Chondrocyte (in vitro differentiated cells): ENCODE measurements around the gene JADE1. TPM values are rescaled to one million over a fixed set of nuclear protein-coding genes. Genes with fewer than 3 reads are reported as not detected.

Source experiments
- DNase-seq: peaks from one replicate; pipeline ENCODE4 v3.0.0; 2021; ENCODE audit warnings: mixed read lengths, low spot score
- H3K27ac Mint-ChIP-seq: one replicate; pipeline ENCODE4 v1.8.0; 2021; ENCODE audit warnings: mild to moderate bottlenecking, moderate library complexity, mixed read lengths; ENCODE audit not compliant: unreplicated experiment
- H3K27me3 Mint-ChIP-seq: 2 replicates; pipeline ENCODE4 v1.8.0; 2021; ENCODE audit warnings: low read depth, mixed read lengths
- H3K36me3 Mint-ChIP-seq: 2 replicates; pipeline ENCODE4 v1.8.0; 2021; ENCODE audit warnings: low read depth, mixed read lengths
- H3K4me1 Mint-ChIP-seq: 2 replicates; pipeline ENCODE4 v1.8.0; 2021; ENCODE audit warnings: low read depth, mild to moderate bottlenecking, mixed read lengths
- H3K4me3 Mint-ChIP-seq: one replicate; pipeline ENCODE4 v1.8.0; 2021; ENCODE audit warnings: mild to moderate bottlenecking, moderate library complexity, mixed read lengths; ENCODE audit not compliant: unreplicated experiment
- H3K9me3 Mint-ChIP-seq: 2 replicates; pipeline ENCODE4 v1.8.0; 2021; ENCODE audit warnings: low read depth, mixed read lengths
- CTCF ChIP-seq: fragments of 200-600 bp; sonication (generic); IDR thresholded peaks from 2 replicates; pipeline ENCODE4 v1.5.0; 2021; ENCODE audit warnings: antibody characterized with exemption, mild to moderate bottlenecking, moderate library complexity
- total RNA-seq: library from RNA; stranded (reverse); gene quantifications from 3 replicates; pipeline ENCODE4 v1.2.1, GENCODE V29; 2021

Gene JADE1
- total RNA-seq, 1 donor from 2014 or later = 34.0 TPM

DNA sequence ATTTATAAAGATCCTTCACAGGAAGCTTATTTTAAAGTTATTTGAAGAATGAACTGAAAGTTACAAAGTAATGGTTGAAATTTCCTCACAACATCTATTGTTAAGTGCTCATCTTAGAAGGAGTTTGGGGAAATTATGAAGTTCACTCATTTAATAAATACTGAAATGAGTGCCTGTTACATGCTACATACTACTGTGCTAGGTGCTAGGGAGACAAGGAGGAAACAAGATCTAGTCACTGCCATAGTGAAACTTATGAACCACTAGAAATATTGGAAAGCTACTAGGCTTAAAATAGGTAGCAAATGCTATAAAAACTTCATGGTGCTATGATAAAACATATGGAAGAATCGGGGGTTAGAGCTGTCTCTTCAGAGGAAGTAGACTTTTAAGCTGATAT is 97.1 kb downstream of the JADE1 start:
- no peak overlapping the region for H3K27ac Mint-ChIP-seq
- no peak for TF ChIP-seq CTCF
- H3K27me3 Mint-ChIP-seq = no peaks in the 10 kb centered on the region
- no peak overlapping the region for H3K4me3 Mint-ChIP-seq
- no peak for DNase-seq
- no peaks in the 10 kb centered on the region for H3K36me3 Mint-ChIP-seq
- no peaks in the 10 kb centered on the region for H3K9me3 Mint-ChIP-seq
- H3K4me1 Mint-ChIP-seq = peaks cover 5% of the 10 kb centered on the region

- no peak overlapping the region for H3K27ac Mint-ChIP-seq
- H3K36me3 Mint-ChIP-seq = no peaks in the 10 kb centered on the region
- DNase-seq = no peak
- H3K4me3 Mint-ChIP-seq = no peak overlapping the region
- TF ChIP-seq CTCF = no peak
- H3K27me3 Mint-ChIP-seq = no peaks in the 10 kb centered on the region
- peaks cover 6% of the 10 kb centered on the region for H3K4me1 Mint-ChIP-seq
- H3K9me3 Mint-ChIP-seq = no peaks in the 10 kb centered on the region
Observed at GRCh38 chr4:128907981-128908380, 98.5 kb downstream of the JADE1 start.

GRCh38 chr4:128908735-128909134 is 99.2 kb downstream of the JADE1 start:
- TF ChIP-seq CTCF = no peak
- H3K36me3 Mint-ChIP-seq = no peaks in the 10 kb centered on the region
- H3K9me3 Mint-ChIP-seq = no peaks in the 10 kb centered on the region
- no peak overlapping the region for H3K4me3 Mint-ChIP-seq
- H3K4me1 Mint-ChIP-seq = peaks cover 11% of the 10 kb centered on the region
- DNase-seq = no peak
- H3K27me3 Mint-ChIP-seq = no peaks in the 10 kb centered on the region
- no peak overlapping the region for H3K27ac Mint-ChIP-seq

- TF ChIP-seq CTCF = no peak
- Mint-ChIP-seq H3K27me3 (no peaks in the 10 kb centered on the region), H3K27ac (no peak overlapping the region), H3K4me1 (peaks cover 6% of the 10 kb centered on the region), H3K9me3 (no peaks in the 10 kb centered on the region), H3K36me3 (no peaks in the 10 kb centered on the region), H3K4me3 (no peak overlapping the region)
- DNase-seq = no peak
Observed at GRCh38 chr4:128913228-128913627, 103.7 kb downstream of the JADE1 start.

GRCh38 chr4:128915544-128915943 is 106.0 kb downstream of the JADE1 start:
- Mint-ChIP-seq H3K36me3 (peaks cover 6% of the 10 kb centered on the region), H3K27ac (no peak overlapping the region), H3K27me3 (no peaks in the 10 kb centered on the region), H3K4me3 (no peak overlapping the region), H3K9me3 (peaks cover 8% of the 10 kb centered on the region), H3K4me1 (peaks cover 14% of the 10 kb centered on the region)
- no peak for DNase-seq
- TF ChIP-seq CTCF = no peak
